Measurements from ENCODE around the gene FMNL1.

Gene FMNL1

GRCh38 chr17:45284176-45285140 lies 62.8 kb downstream of the FMNL1 start:
- no peak for DNase-seq

GRCh38 chr17:45286286-45286685 lies 64.6 kb downstream of the FMNL1 start:
- no peak for DNase-seq

GRCh38 chr17:45287526-45288500 lies 66.1 kb downstream of the FMNL1 start:
- DNase-seq = no peak

GRCh38 chr17:45288825-45289224 lies 67.1 kb downstream of the FMNL1 start:
- DNase-seq = no peak

- DNase-seq = no peak
Measured at GRCh38 chr17:45289301-45290268, 67.9 kb downstream of the FMNL1 start.

GRCh38 chr17:45290269-45290765 lies 68.6 kb downstream of the FMNL1 start:
- DNase-seq = no peak

- no peak for DNase-seq
Measured at GRCh38 chr17:45291171-45291805, 69.6 kb downstream of the FMNL1 start.

GRCh38 chr17:45292696-45293412 lies 71.2 kb downstream of the FMNL1 start:
- no peak for DNase-seq

GRCh38 chr17:45293413-45294211 lies 71.9 kb downstream of the FMNL1 start:
- peak; percentile 90 for DNase-seq

- peak; percentile 95 for DNase-seq
Measured at GRCh38 chr17:45294506-45294905, 72.8 kb downstream of the FMNL1 start.

- peak; percentile 66 for DNase-seq
Measured at GRCh38 chr17:45296003-45296832, 74.5 kb downstream of the FMNL1 start.

- DNase-seq = no peak
Measured at GRCh38 chr17:45296833-45297124, 75.1 kb downstream of the FMNL1 start.
